H1 (cell line): ENCODE measurements around the gene RBM6.

Experiments used
- BRCA1 ChIP-seq: IDR thresholded peaks from 2 replicates; pipeline ENCODE4 v1.6.1; 2012; ENCODE audit warnings: low read depth, low read length, improper control_type of control experiment
- CBX5 ChIP-seq: fragments of 300-800, 300-1000 bp; sonication (generic); IDR thresholded peaks from 2 replicates; pipeline ENCODE4 v1.7.1; 2016; ENCODE audit warnings: antibody characterized with exemption, low read length, low read depth
- CHD1 ChIP-seq: IDR thresholded peaks from 2 replicates; pipeline ENCODE4 v1.6.1; 2012; ENCODE audit warnings: low read depth, low read length, improper control_type of control experiment
- CTCF ChIP-seq, 3 experiments: IDR thresholded peaks; 1 replicate in 2 of 3; 2 replicates in 1 of 3; pipeline versions ENCODE4 v1.5.1 to v1.6.1; 2011; ENCODE audit warnings: low read length in 3 of 3, mild to moderate bottlenecking in 3 of 3, inconsistent platforms in 2 of 3, low read depth in 1 of 3, moderate library complexity in 1 of 3; ENCODE audit not compliant: insufficient read depth in 1 of 3; ENCODE audit errors: control extremely low read depth in 1 of 3
- EP300 ChIP-seq, 2 experiments: IDR thresholded peaks; 1 replicate in 1 of 2; 2 replicates in 1 of 2; pipeline ENCODE4 v1.6.1; 2011 to 2012; ENCODE audit warnings: low read depth in 2 of 2, low read length in 2 of 2, mild to moderate bottlenecking in 2 of 2, borderline replicate concordance in 1 of 2, inconsistent platforms in 1 of 2, moderate library complexity in 1 of 2
- HDAC2 ChIP-seq, 2 experiments: fragments of 300-600 bp in 1 of 2; sonication (generic) in 1 of 2; IDR thresholded peaks; 2 replicates each; pipeline ENCODE4 v1.6.1; 2011 to 2012; ENCODE audit warnings: low read depth in 2 of 2, low read length in 2 of 2, mild to moderate bottlenecking in 2 of 2, moderate library complexity in 2 of 2, borderline replicate concordance in 1 of 2, inconsistent platforms in 1 of 2
- HDAC6 ChIP-seq: IDR thresholded peaks from one replicate; pipeline ENCODE4 v1.7.1; 2012; ENCODE audit warnings: low read depth, mild to moderate bottlenecking, inconsistent platforms, low read length, moderate library complexity

- TF ChIP-seq CBX5 (no peak), EP300 (IDR thresholded peaks at IDR 0.05; ENCODE audit: borderline replicate concordance in 1 of 2, low read depth in 2 of 2, low read length in 2 of 2) (no peak), CHD1 (no peak), HDAC6 (no peak), CTCF (IDR thresholded peaks at IDR 0.05; ENCODE audit: control extremely low read depth in 1 of 3, insufficient read depth in 1 of 3, low read depth in 1 of 3, low read length in 3 of 3) (no peak), BRCA1 (no peak), HDAC2 (IDR thresholded peaks at IDR 0.05; ENCODE audit: borderline replicate concordance in 1 of 2, low read depth in 2 of 2, low read length in 2 of 2) (no peak)
Measured at GRCh38 chr3:49925485-49925884, 14.5 kb upstream of the RBM6 start.
